Karpas-422 (cell line): ENCODE results near the gene RBP5. TPM values are rescaled to one million over a fixed set of nuclear protein-coding genes. Genes with fewer than 3 reads are reported as not detected.

Experiments
- DNase-seq: peaks from one replicate; pipeline ENCODE4 v3.0.0-alpha.2; 2015
- H2AFZ ChIP-seq: fragments of 200-600 bp; sonication (generic); 2 replicates; pipeline ENCODE4 v1.6.1; 2014; ENCODE audit warnings: antibody characterized with exemption, low read length, mixed read lengths
- H3K27ac ChIP-seq: fragments of 200-600 bp; sonication (generic); 2 replicates; pipeline ENCODE4 v1.5.1; 2014; ENCODE audit warnings: mild to moderate bottlenecking, low read length, moderate library complexity
- H3K27me3 ChIP-seq: fragments of 200-600 bp; sonication (generic); 2 replicates; pipeline ENCODE4 v1.6.1; 2014; ENCODE audit warnings: low read length, mixed read lengths
- H3K36me3 ChIP-seq: fragments of 200-600 bp; sonication (generic); 2 replicates; pipeline ENCODE4 v1.6.1; 2014; ENCODE audit warnings: low read length, mixed read lengths; ENCODE audit not compliant: insufficient read depth
- H3K4me1 ChIP-seq: fragments of 200-600 bp; sonication (generic); 2 replicates; pipeline ENCODE4 v1.6.1; 2014; ENCODE audit warnings: mild to moderate bottlenecking, low read length, mixed read lengths
- H3K4me2 ChIP-seq: fragments of 200-600 bp; sonication (generic); 2 replicates; pipeline ENCODE4 v1.6.1; 2014; ENCODE audit warnings: low read length, low read depth, mild to moderate bottlenecking; ENCODE audit not compliant: poor library complexity, severe bottlenecking
- H3K4me3 ChIP-seq: fragments of 200-600 bp; sonication (generic); 2 replicates; pipeline ENCODE4 v1.5.1; 2014; ENCODE audit warnings: mild to moderate bottlenecking, antibody characterized with exemption, low read length, mixed read lengths
- H3K79me2 ChIP-seq: fragments of 200-600 bp; sonication (generic); 2 replicates; pipeline ENCODE4 v1.6.1; 2014; ENCODE audit warnings: mild to moderate bottlenecking, low read length, mixed read lengths
- H3K9ac ChIP-seq: fragments of 200-600 bp; sonication (generic); 2 replicates; pipeline ENCODE4 v1.6.0; 2014; ENCODE audit warnings: low read length
- H3K9me2 ChIP-seq: fragments of 200-600 bp; sonication (generic), shearing (Covaris generic); replicated peaks from 2 replicates; pipeline ENCODE4 v1.6.0; 2014; ENCODE audit warnings: mild to moderate bottlenecking, low read length, moderate library complexity; ENCODE audit not compliant: insufficient read depth
- H3K9me3 ChIP-seq: fragments of 300-700, 200-600 bp; sonication (generic); 2 replicates; pipeline ENCODE4 v1.6.1; 2014; ENCODE audit warnings: low read length, mixed read lengths
- H4K20me1 ChIP-seq: fragments of 200-600 bp; sonication (generic); 2 replicates; pipeline ENCODE4 v1.6.1; 2014; ENCODE audit warnings: mild to moderate bottlenecking, antibody characterized with exemption, low read length, low read depth; ENCODE audit not compliant: insufficient read depth
- total RNA-seq: library from RNA; depleted of rRNA; stranded (reverse); fragments of >200 nt; shearing (Covaris generic); gene quantifications from 2 replicates; pipeline ENCODE4 v1.2.3, GENCODE V29; 2014; ENCODE audit warnings: low replicate concordance

Gene RBP5
- total RNA-seq, 1 experiment from 2014 or later, result not detected

- Histone ChIP-seq H2AFZ (no peak overlapping the region), H3K9me3 (no peaks in the 10 kb centered on the region), H3K36me3 (no peaks in the 10 kb centered on the region), H3K4me1 (no peaks in the 10 kb centered on the region), H3K27ac (no peak overlapping the region), H3K9me2 (no peaks in the 10 kb centered on the region), H3K27me3 (0 out of 2 replicates have a peak, but pooled peaks cover 8% of the 10 kb centered on the region), H3K9ac (no peak overlapping the region), H3K4me2 (no peak overlapping the region), H3K4me3 (no peak overlapping the region), H3K79me2 (no peaks in the 10 kb centered on the region), H4K20me1 (no peaks in the 10 kb centered on the region)
- DNase-seq, result no peak
Measured at GRCh38 chr12:7161327-7161726, 32.6 kb upstream of the RBP5 start.

- no peaks in the 10 kb centered on the region for H3K4me1 ChIP-seq
- no peaks in the 10 kb centered on the region for H3K9me3 ChIP-seq
- H3K4me2 ChIP-seq, result no peak overlapping the region
- no peak overlapping the region for H3K27ac ChIP-seq
- H3K79me2 ChIP-seq, result no peaks in the 10 kb centered on the region
- H3K9me2 ChIP-seq, result no peaks in the 10 kb centered on the region
- no peaks in the 10 kb centered on the region for H4K20me1 ChIP-seq
- H2AFZ ChIP-seq, result no peak overlapping the region
- H3K4me3 ChIP-seq, result no peak overlapping the region
- no peaks in the 10 kb centered on the region for H3K36me3 ChIP-seq
- no peak for DNase-seq
- no peaks in the 10 kb centered on the region for H3K27me3 ChIP-seq
- no peak overlapping the region for H3K9ac ChIP-seq
Measured at GRCh38 chr12:7160183-7160582, 31.5 kb upstream of the RBP5 start.

- H3K36me3 ChIP-seq, result no peaks in the 10 kb centered on the region
- no peaks in the 10 kb centered on the region for H3K4me1 ChIP-seq
- no peak overlapping the region for H3K9ac ChIP-seq
- no peaks in the 10 kb centered on the region for H3K79me2 ChIP-seq
- H3K27me3 ChIP-seq, result no peaks in the 10 kb centered on the region
- no peak overlapping the region for H3K4me2 ChIP-seq
- DNase-seq, result no peak
- no peaks in the 10 kb centered on the region for H4K20me1 ChIP-seq
- no peak overlapping the region for H3K27ac ChIP-seq
- H3K4me3 ChIP-seq, result no peak overlapping the region
- no peaks in the 10 kb centered on the region for H3K9me2 ChIP-seq
- H2AFZ ChIP-seq, result no peak overlapping the region
- no peaks in the 10 kb centered on the region for H3K9me3 ChIP-seq
Measured at GRCh38 chr12:7158781-7159609, 30.3 kb upstream of the RBP5 start.

GRCh38 chr12:7157391-7157790, 28.7 kb upstream of the RBP5 start:
- Histone ChIP-seq H3K4me2 (no peak overlapping the region), H3K36me3 (no peaks in the 10 kb centered on the region), H2AFZ (no peak overlapping the region), H3K9me2 (no peaks in the 10 kb centered on the region), H3K27me3 (no peaks in the 10 kb centered on the region), H3K4me3 (no peak overlapping the region), H3K79me2 (no peaks in the 10 kb centered on the region), H3K4me1 (no peaks in the 10 kb centered on the region), H3K9me3 (no peaks in the 10 kb centered on the region), H3K27ac (no peak overlapping the region), H4K20me1 (no peaks in the 10 kb centered on the region), H3K9ac (no peak overlapping the region)
- no peak for DNase-seq

GRCh38 chr12:7156259-7157197, 27.8 kb upstream of the RBP5 start:
- H3K36me3 ChIP-seq, result no peaks in the 10 kb centered on the region

GRCh38 chr12:7155471-7156034, 26.9 kb upstream of the RBP5 start:
- H3K4me2 ChIP-seq, result no peak overlapping the region
- H3K27ac ChIP-seq, result no peak overlapping the region
- H3K79me2 ChIP-seq, result no peaks in the 10 kb centered on the region
- H3K9ac ChIP-seq, result no peak overlapping the region
- H4K20me1 ChIP-seq, result no peaks in the 10 kb centered on the region
- H3K4me1 ChIP-seq, result no peaks in the 10 kb centered on the region
- H3K36me3 ChIP-seq, result no peaks in the 10 kb centered on the region
- no peaks in the 10 kb centered on the region for H3K9me3 ChIP-seq
- no peak overlapping the region for H3K4me3 ChIP-seq
- H3K9me2 ChIP-seq, result no peaks in the 10 kb centered on the region
- DNase-seq, result no peak
- H2AFZ ChIP-seq, result no peak overlapping the region
- H3K27me3 ChIP-seq, result no peaks in the 10 kb centered on the region

More at GRCh38 chr12:7156259-7157197, 27.8 kb upstream of the RBP5 start:
- H3K27ac ChIP-seq, result no peak overlapping the region
- H2AFZ ChIP-seq, result no peak overlapping the region
- no peak overlapping the region for H3K4me3 ChIP-seq
- no peak for DNase-seq
- H3K4me2 ChIP-seq, result no peak overlapping the region
- H3K4me1 ChIP-seq, result no peaks in the 10 kb centered on the region
- no peak overlapping the region for H3K9ac ChIP-seq
- H4K20me1 ChIP-seq, result no peaks in the 10 kb centered on the region
- H3K9me3 ChIP-seq, result no peaks in the 10 kb centered on the region
- no peaks in the 10 kb centered on the region for H3K27me3 ChIP-seq
- no peaks in the 10 kb centered on the region for H3K9me2 ChIP-seq
- no peaks in the 10 kb centered on the region for H3K79me2 ChIP-seq

GRCh38 chr12:7154901-7155470, 26.3 kb upstream of the RBP5 start:
- no peak overlapping the region for H2AFZ ChIP-seq
- H3K27me3 ChIP-seq, result no peaks in the 10 kb centered on the region
- H4K20me1 ChIP-seq, result no peaks in the 10 kb centered on the region
- no peak overlapping the region for H3K4me2 ChIP-seq
- no peak overlapping the region for H3K9ac ChIP-seq
- H3K4me1 ChIP-seq, result no peaks in the 10 kb centered on the region
- H3K79me2 ChIP-seq, result no peaks in the 10 kb centered on the region
- H3K36me3 ChIP-seq, result no peaks in the 10 kb centered on the region
- no peak for DNase-seq
- no peak overlapping the region for H3K27ac ChIP-seq
- H3K9me2 ChIP-seq, result no peaks in the 10 kb centered on the region
- no peaks in the 10 kb centered on the region for H3K9me3 ChIP-seq
- no peak overlapping the region for H3K4me3 ChIP-seq

- DNase-seq, result no peak
- H3K4me1 ChIP-seq, result no peaks in the 10 kb centered on the region
- no peak overlapping the region for H3K4me2 ChIP-seq
- no peaks in the 10 kb centered on the region for H3K9me2 ChIP-seq
- H3K36me3 ChIP-seq, result no peaks in the 10 kb centered on the region
- no peaks in the 10 kb centered on the region for H3K79me2 ChIP-seq
- no peak overlapping the region for H3K4me3 ChIP-seq
- no peaks in the 10 kb centered on the region for H3K27me3 ChIP-seq
- no peaks in the 10 kb centered on the region for H4K20me1 ChIP-seq
- H3K9me3 ChIP-seq, result no peaks in the 10 kb centered on the region
- no peak overlapping the region for H3K27ac ChIP-seq
- no peak overlapping the region for H3K9ac ChIP-seq
- no peak overlapping the region for H2AFZ ChIP-seq
Measured at GRCh38 chr12:7154042-7154441, 25.4 kb upstream of the RBP5 start.
